Caco-2 (cell line): ENCODE data around the gene PLEKHG1. TPM values are rescaled to one million over a fixed set of nuclear protein-coding genes. Genes with fewer than 3 reads are reported as not detected.

Experiments used
- BruUV-seq: library from RNA; stranded (reverse); fragments of 400-500 nt; replicated peaks from 2 replicates; lab custom pipeline; 2021; lab: Mats Ljungman, UMichigan
- CTCF ChIA-PET: fragments of 300-600 bp; sonication (Branson Sonifier 250); formaldehyde crosslinking; loops from one replicate; lab custom pipeline; 2022; ENCODE audit warnings: antibody characterized with exemption; lab: Charles Lee
- POLR2A ChIA-PET: fragments of 300-600 bp; sonication (Branson Sonifier 250); formaldehyde crosslinking; loops from one replicate; lab custom pipeline; 2022; ENCODE audit warnings: antibody characterized with exemption; lab: Charles Lee
- DNase-seq, 2 experiments: peaks; one replicate each; pipeline versions ENCODE4 v3.0.0 to v3.0.0-alpha.2; 2020 to 2022
- H3K27me3 ChIP-seq: replicated peaks from 2 replicates; pipeline ENCODE4 v1.6.0; 2011; ENCODE audit warnings: low read length; ENCODE audit not compliant: control insufficient read depth, insufficient read depth
- H3K36me3 ChIP-seq: 2 replicates; pipeline ENCODE4 v1.5.1; 2011; ENCODE audit warnings: low read length; ENCODE audit not compliant: control insufficient read depth, insufficient read depth
- H3K4me1 ChIP-seq: fragments of 250-450 bp; sonication (Bioruptor Pico); 2 replicates; pipeline ENCODE4 v1.5.1; 2020; ENCODE audit warnings: mild to moderate bottlenecking
- H3K4me3 ChIP-seq: 2 replicates; pipeline ENCODE4 v1.5.1; 2011; ENCODE audit warnings: low read depth, mild to moderate bottlenecking, control low read depth, low read length
- H3K9me3 ChIP-seq: fragments of 250-450 bp; sonication (Bioruptor Pico); 2 replicates; pipeline ENCODE4 v1.5.1; 2020; ENCODE audit warnings: mild to moderate bottlenecking, moderate library complexity
- H3K27ac Mint-ChIP-seq: one replicate; pipeline ENCODE4 v1.8.0; 2022; ENCODE audit warnings: mixed read lengths; ENCODE audit not compliant: unreplicated experiment
- H3K27me3 Mint-ChIP-seq: one replicate; pipeline ENCODE4 v1.8.0; 2022; ENCODE audit warnings: mixed read lengths; ENCODE audit not compliant: insufficient read depth, unreplicated experiment
- H3K36me3 Mint-ChIP-seq: one replicate; pipeline ENCODE4 v1.8.0; 2022; ENCODE audit warnings: mild to moderate bottlenecking, mixed read lengths; ENCODE audit not compliant: insufficient read depth, unreplicated experiment
- H3K4me1 Mint-ChIP-seq: one replicate; pipeline ENCODE4 v1.8.0; 2022; ENCODE audit warnings: low read depth, mixed read lengths; ENCODE audit not compliant: unreplicated experiment
- H3K4me3 Mint-ChIP-seq: one replicate; pipeline ENCODE4 v1.8.0; 2022; ENCODE audit warnings: mild to moderate bottlenecking, moderate library complexity, mixed read lengths; ENCODE audit not compliant: unreplicated experiment
- H3K9me3 Mint-ChIP-seq: one replicate; pipeline ENCODE4 v1.8.0; 2022; ENCODE audit warnings: mixed read lengths; ENCODE audit not compliant: unreplicated experiment
- intact Hi-C: fragments of 100-400 bp; cut with micrococcal nuclease; formaldehyde crosslinking; loops from one replicate; pipeline ENCODE4 v1.10.0; 2022; ENCODE audit not compliant: unreplicated experiment
- total RNA-seq: library from RNA; stranded (reverse); gene quantifications from 2 replicates; pipeline ENCODE4 v1.2.3, GENCODE V29; 2022
- TF ChIP-seq, protein P1 (sequence below), 2 experiments: fragments of 200-600 bp in 1 of 2; IDR thresholded peaks; 1 replicate in 1 of 2; 2 replicates in 1 of 2; pipeline versions ENCODE4 v1.5.1 to v1.8.0; 2011 to 2022; ENCODE audit warnings: antibody characterized with exemption in 1 of 2, control low read depth in 1 of 2, inconsistent platforms in 1 of 2, low read depth in 1 of 2, low read length in 1 of 2, mild to moderate bottlenecking in 1 of 2, moderate library complexity in 1 of 2; ENCODE audit not compliant: insufficient read depth in 1 of 2, severe bottlenecking in 1 of 2, unreplicated experiment in 1 of 2

Gene PLEKHG1
- total RNA-seq, 1 experiment from 2014 or later: 35.0 TPM

- no peaks in the 10 kb centered on the region for H3K27me3 ChIP-seq
- CTCF ChIA-PET: interaction anchor here (0.5 to 0.6 kb wide), 2 partner anchors 218 to 582 kb away, joined by 3 to 5 read pairs; no protein-coding TSS in a partner anchor
- H3K4me3 ChIP-seq: no peak overlapping the region
- peaks cover 1% of the 10 kb centered on the region; the same call in 1 of the 2 replicates for H3K36me3 ChIP-seq
- peaks cover 84% of the 10 kb centered on the region for H3K4me1 ChIP-seq
- no TSS peak for BruUV-seq
- H3K4me1 Mint-ChIP-seq: peaks cover 73% of the 10 kb centered on the region
- DNase-seq: no peak
- H3K36me3 Mint-ChIP-seq: peaks cover 5% of the 10 kb centered on the region
- peak overlapping the region; percentile 55 for H3K27ac Mint-ChIP-seq
- H3K4me3 Mint-ChIP-seq: no peak overlapping the region
- no peaks in the 10 kb centered on the region for H3K9me3 ChIP-seq
- intact Hi-C loops: loop anchor here (2.0 kb wide), 1 partner anchor 50 kb away; no protein-coding TSS in a partner anchor
- POLR2A ChIA-PET: no interaction called here
- no peaks in the 10 kb centered on the region for H3K9me3 Mint-ChIP-seq
- TF ChIP-seq, protein P1, sequence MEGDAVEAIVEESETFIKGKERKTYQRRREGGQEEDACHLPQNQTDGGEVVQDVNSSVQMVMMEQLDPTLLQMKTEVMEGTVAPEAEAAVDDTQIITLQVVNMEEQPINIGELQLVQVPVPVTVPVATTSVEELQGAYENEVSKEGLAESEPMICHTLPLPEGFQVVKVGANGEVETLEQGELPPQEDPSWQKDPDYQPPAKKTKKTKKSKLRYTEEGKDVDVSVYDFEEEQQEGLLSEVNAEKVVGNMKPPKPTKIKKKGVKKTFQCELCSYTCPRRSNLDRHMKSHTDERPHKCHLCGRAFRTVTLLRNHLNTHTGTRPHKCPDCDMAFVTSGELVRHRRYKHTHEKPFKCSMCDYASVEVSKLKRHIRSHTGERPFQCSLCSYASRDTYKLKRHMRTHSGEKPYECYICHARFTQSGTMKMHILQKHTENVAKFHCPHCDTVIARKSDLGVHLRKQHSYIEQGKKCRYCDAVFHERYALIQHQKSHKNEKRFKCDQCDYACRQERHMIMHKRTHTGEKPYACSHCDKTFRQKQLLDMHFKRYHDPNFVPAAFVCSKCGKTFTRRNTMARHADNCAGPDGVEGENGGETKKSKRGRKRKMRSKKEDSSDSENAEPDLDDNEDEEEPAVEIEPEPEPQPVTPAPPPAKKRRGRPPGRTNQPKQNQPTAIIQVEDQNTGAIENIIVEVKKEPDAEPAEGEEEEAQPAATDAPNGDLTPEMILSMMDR (IDR thresholded peaks at IDR 0.05; ENCODE audit: insufficient read depth in 1 of 2, low read depth in 1 of 2, low read length in 1 of 2, severe bottlenecking in 1 of 2, unreplicated experiment in 1 of 2): no peak
- H3K27me3 Mint-ChIP-seq: no peaks in the 10 kb centered on the region
Observed at GRCh38 chr6:150636808-150637207, 37.1 kb downstream of the PLEKHG1 start.

DNA sequence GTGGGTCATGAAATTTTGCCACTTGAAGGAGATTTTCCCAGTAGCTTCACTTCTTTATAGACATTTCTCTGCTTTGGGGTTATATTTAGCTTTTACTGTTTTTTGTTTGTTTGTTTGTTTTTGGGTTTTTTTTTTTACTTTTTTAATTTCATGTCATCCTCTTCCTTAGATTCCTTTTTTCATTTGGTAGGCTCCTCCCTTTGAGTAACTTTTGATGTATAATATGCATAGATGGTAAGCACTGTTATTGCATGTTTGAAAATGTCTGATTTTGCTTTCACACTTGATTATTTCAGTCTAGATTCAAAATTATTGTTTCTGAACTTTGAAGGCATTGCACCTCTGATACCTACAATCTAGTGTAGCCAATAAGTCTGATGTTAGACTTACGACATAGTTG is 37.6 kb downstream of the PLEKHG1 start:
- Mint-ChIP-seq H3K36me3 (peaks cover 5% of the 10 kb centered on the region), H3K9me3 (no peaks in the 10 kb centered on the region), H3K27ac (no peak overlapping the region), H3K27me3 (no peaks in the 10 kb centered on the region), H3K4me3 (no peak overlapping the region), H3K4me1 (peaks cover 68% of the 10 kb centered on the region)
- peaks cover 1% of the 10 kb centered on the region; the same call in 1 of the 2 replicates for H3K36me3 ChIP-seq
- TF ChIP-seq, protein P1 (IDR thresholded peaks at IDR 0.05; ENCODE audit: insufficient read depth in 1 of 2, low read depth in 1 of 2, low read length in 1 of 2, severe bottlenecking in 1 of 2, unreplicated experiment in 1 of 2): no peak
- no TSS peak for BruUV-seq
- DNase-seq: no peak
- no peaks in the 10 kb centered on the region for H3K9me3 ChIP-seq
- no peaks in the 10 kb centered on the region for H3K27me3 ChIP-seq
- ChIA-PET CTCF (interaction anchor here (0.6 kb wide), 1 partner anchor 219 kb away, joined by 3 read pairs; no protein-coding TSS in a partner anchor), POLR2A (no interaction called here)
- H3K4me3 ChIP-seq: no peak overlapping the region
- intact Hi-C loops: loop anchor here (2.0 kb wide), 1 partner anchor 50 kb away; no protein-coding TSS in a partner anchor
- H3K4me1 ChIP-seq: peaks cover 80% of the 10 kb centered on the region

DNA sequence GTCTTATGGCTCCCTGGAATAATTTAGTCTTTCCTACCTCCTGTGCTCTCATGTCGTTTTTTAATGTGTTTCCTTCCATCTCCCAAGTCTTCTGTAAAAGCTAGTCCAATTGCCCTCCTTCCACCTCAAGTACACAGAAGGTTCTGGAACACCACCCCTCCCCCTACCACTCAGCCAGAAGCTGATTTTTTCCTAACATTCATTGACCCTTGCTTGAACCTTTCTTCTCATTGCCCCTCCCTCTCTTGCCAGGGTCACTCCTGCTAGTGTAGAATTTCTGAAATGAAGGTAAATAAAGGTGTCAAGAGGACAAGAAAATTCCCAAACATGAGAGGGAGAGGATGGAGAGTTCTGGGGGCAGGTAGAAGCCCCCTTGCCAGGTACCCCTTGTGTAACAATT is 38.6 kb downstream of the PLEKHG1 start:
- Histone ChIP-seq H3K4me3 (no peak overlapping the region), H3K4me1 (peaks cover 70% of the 10 kb centered on the region), H3K27me3 (no peaks in the 10 kb centered on the region), H3K9me3 (no peaks in the 10 kb centered on the region), H3K36me3 (peaks cover 1% of the 10 kb centered on the region; the same call in 1 of the 2 replicates)
- Mint-ChIP-seq H3K27me3 (no peaks in the 10 kb centered on the region), H3K27ac (peak overlapping the region; percentile 0), H3K4me3 (no peak overlapping the region), H3K9me3 (no peaks in the 10 kb centered on the region), H3K36me3 (no peaks in the 10 kb centered on the region), H3K4me1 (peaks cover 58% of the 10 kb centered on the region)
- POLR2A ChIA-PET: no interaction called here
- no peak for DNase-seq
- CTCF ChIA-PET: no interaction called here
- TF ChIP-seq, protein P1 (IDR thresholded peaks at IDR 0.05; ENCODE audit: insufficient read depth in 1 of 2, low read depth in 1 of 2, low read length in 1 of 2, severe bottlenecking in 1 of 2, unreplicated experiment in 1 of 2): no peak
- intact Hi-C loops: no loop called here
- no TSS peak for BruUV-seq
